Measurements from ENCODE around the gene RND2.

- TF ChIP-seq, protein P1, sequence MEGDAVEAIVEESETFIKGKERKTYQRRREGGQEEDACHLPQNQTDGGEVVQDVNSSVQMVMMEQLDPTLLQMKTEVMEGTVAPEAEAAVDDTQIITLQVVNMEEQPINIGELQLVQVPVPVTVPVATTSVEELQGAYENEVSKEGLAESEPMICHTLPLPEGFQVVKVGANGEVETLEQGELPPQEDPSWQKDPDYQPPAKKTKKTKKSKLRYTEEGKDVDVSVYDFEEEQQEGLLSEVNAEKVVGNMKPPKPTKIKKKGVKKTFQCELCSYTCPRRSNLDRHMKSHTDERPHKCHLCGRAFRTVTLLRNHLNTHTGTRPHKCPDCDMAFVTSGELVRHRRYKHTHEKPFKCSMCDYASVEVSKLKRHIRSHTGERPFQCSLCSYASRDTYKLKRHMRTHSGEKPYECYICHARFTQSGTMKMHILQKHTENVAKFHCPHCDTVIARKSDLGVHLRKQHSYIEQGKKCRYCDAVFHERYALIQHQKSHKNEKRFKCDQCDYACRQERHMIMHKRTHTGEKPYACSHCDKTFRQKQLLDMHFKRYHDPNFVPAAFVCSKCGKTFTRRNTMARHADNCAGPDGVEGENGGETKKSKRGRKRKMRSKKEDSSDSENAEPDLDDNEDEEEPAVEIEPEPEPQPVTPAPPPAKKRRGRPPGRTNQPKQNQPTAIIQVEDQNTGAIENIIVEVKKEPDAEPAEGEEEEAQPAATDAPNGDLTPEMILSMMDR (IDR thresholded peaks at IDR 0.05): peak; percentile 42 to 75 (median 49)
- TF ChIP-seq POLR2A (IDR thresholded peaks at IDR 0.05; ENCODE audit: low read depth) (no peak), EP300 (IDR thresholded peaks at IDR 0.05) (no peak)
These were observed 18.1 kb upstream of the RND2 start, which contains the start of gene IFI35 for GRCh38 chr17:43006639-43007551.
